HG03196 (cell line): ENCODE measurements around the gene UCHL3.

Source experiments
- ATAC-seq: cut with Tn5 transposase; IDR thresholded peaks from one replicate; pipeline ENCODE4 v1.9.1; 2021; ENCODE audit not compliant: unreplicated experiment

Gene UCHL3

GRCh38 chr13:75620020-75620419 is 70.4 kb downstream of the UCHL3 start:
- ATAC-seq: no peak

GRCh38 chr13:75621147-75621546 is 71.6 kb downstream of the UCHL3 start:
- ATAC-seq: no peak

GRCh38 chr13:75628801-75629200 is 79.2 kb downstream of the UCHL3 start:
- ATAC-seq: no peak

GRCh38 chr13:75633285-75633684 is 83.7 kb downstream of the UCHL3 start:
- ATAC-seq: no peak

GRCh38 chr13:75635101-75635827 is 85.7 kb downstream of the UCHL3 start:
- no peak for ATAC-seq

GRCh38 chr13:75635828-75636435 is 86.3 kb downstream of the UCHL3 start, which contains the start of gene LMO7:
Gene LMO7 (plus strand): TSS chr13:75636330. CDS start chr13:75636658, 328 bp downstream.
- ATAC-seq: peak; percentile 58

GRCh38 chr13:75636436-75637180 is 87.0 kb downstream of the UCHL3 start:
- ATAC-seq: peak; percentile 51

- no peak for ATAC-seq
Measured at GRCh38 chr13:75637181-75637750, 87.7 kb downstream of the UCHL3 start.

GRCh38 chr13:75639454-75639853 is 89.9 kb downstream of the UCHL3 start:
- ATAC-seq: no peak

GRCh38 chr13:75641026-75641425 is 91.4 kb downstream of the UCHL3 start:
- no peak for ATAC-seq

GRCh38 chr13:75643182-75643581 is 93.6 kb downstream of the UCHL3 start:
- ATAC-seq: no peak

GRCh38 chr13:75643693-75644092 is 94.1 kb downstream of the UCHL3 start:
- ATAC-seq: no peak

GRCh38 chr13:75645141-75645540 is 95.5 kb downstream of the UCHL3 start:
- no peak for ATAC-seq

- peak; percentile 85 for ATAC-seq
Measured at GRCh38 chr13:75647126-75647784, 97.7 kb downstream of the UCHL3 start.

GRCh38 chr13:75648446-75648845 is 98.9 kb downstream of the UCHL3 start:
- no peak for ATAC-seq

- ATAC-seq: no peak
Measured at GRCh38 chr13:75651013-75651412, 101.4 kb downstream of the UCHL3 start.

- no peak for ATAC-seq
Measured at GRCh38 chr13:75652726-75653125, 103.1 kb downstream of the UCHL3 start.
